Neural cell (in vitro differentiated cells): ENCODE data around the gene EGR4. TPM values are rescaled to one million over a fixed set of nuclear protein-coding genes. Genes with fewer than 3 reads are reported as not detected.

ENCODE experiments used
- H2AFZ ChIP-seq: fragments of 200-600, 300-800 bp; sonication (generic), shearing (Covaris generic); 2 replicates; pipeline ENCODE4 v1.6.0; 2014; ENCODE audit warnings: low read depth, mild to moderate bottlenecking, antibody characterized with exemption, low read length, moderate library complexity
- H3F3A ChIP-seq: fragments of 200-600 bp; shearing (Covaris generic); 2 replicates; pipeline ENCODE4 v1.6.1; 2016; ENCODE audit warnings: mild to moderate bottlenecking, moderate library complexity, mixed read lengths, antibody characterized with exemption, low read length; ENCODE audit not compliant: insufficient read depth, poor library complexity, severe bottlenecking
- H3K27ac ChIP-seq: fragments of 200-600, 300-800 bp; sonication (generic), shearing (Covaris generic); 2 replicates; pipeline ENCODE4 v1.5.1; 2014; ENCODE audit warnings: mild to moderate bottlenecking, low read length, moderate library complexity
- H3K27me3 ChIP-seq: fragments of 300-800, 200-600 bp; sonication (generic), shearing (Covaris generic); 2 replicates; pipeline ENCODE4 v1.6.0; 2014; ENCODE audit warnings: mild to moderate bottlenecking, low read depth, low read length, moderate library complexity; ENCODE audit not compliant: insufficient read depth
- H3K36me3 ChIP-seq: fragments of 300-800, 200-600 bp; sonication (generic), shearing (Covaris generic); 2 replicates; pipeline ENCODE4 v1.5.1; 2014; ENCODE audit warnings: mild to moderate bottlenecking, antibody characterized with exemption, low read length, moderate library complexity; ENCODE audit not compliant: insufficient read depth
- H3K4me2 ChIP-seq: fragments of 300-800, 200-600 bp; sonication (generic), shearing (Covaris generic); 2 replicates; pipeline ENCODE4 v1.6.0; 2014; ENCODE audit warnings: mild to moderate bottlenecking, low read length
- H3K4me3 ChIP-seq: fragments of 300-800, 200-600 bp; sonication (generic), shearing (Covaris generic); 2 replicates; pipeline ENCODE4 v1.5.1; 2014; ENCODE audit warnings: mild to moderate bottlenecking, low read length, moderate library complexity
- H3K79me2 ChIP-seq: fragments of 200-600 bp; shearing (Covaris generic); replicated peaks from 2 replicates; pipeline ENCODE4 v1.6.0; 2014; ENCODE audit warnings: mild to moderate bottlenecking, low read length, moderate library complexity; ENCODE audit not compliant: insufficient read depth
- H3K9ac ChIP-seq: fragments of 300-800, 200-600 bp; sonication (generic), shearing (Covaris generic); 2 replicates; pipeline ENCODE4 v1.6.1; 2016; ENCODE audit warnings: mild to moderate bottlenecking, low read length, mixed read lengths
- H3K9me2 ChIP-seq: fragments of 200-600 bp; shearing (Covaris generic); 2 replicates; pipeline ENCODE4 v1.6.1; 2016; ENCODE audit warnings: mild to moderate bottlenecking, low read length, mixed read lengths; ENCODE audit not compliant: insufficient read depth
- H3K9me3 ChIP-seq: fragments of 200-600, 300-800 bp; sonication (generic), shearing (Covaris generic); 2 replicates; pipeline ENCODE4 v1.6.1; 2016; ENCODE audit warnings: mild to moderate bottlenecking, mixed run types, low read length, moderate library complexity, mixed read lengths
- H4K20me1 ChIP-seq: fragments of 200-600 bp; shearing (Covaris generic); 2 replicates; pipeline ENCODE4 v1.6.1; 2016; ENCODE audit warnings: mild to moderate bottlenecking, mixed run types; ENCODE audit not compliant: insufficient read depth
- EP300 ChIP-seq: fragments of 450-650 bp; conservative IDR thresholded peaks from 2 replicates; pipeline ENCODE4 v1.6.1; 2014; ENCODE audit warnings: antibody characterized with exemption, mild to moderate bottlenecking, moderate library complexity; ENCODE audit not compliant: poor library complexity, severe bottlenecking
- EZH2 ChIP-seq: fragments of 200-600, 300-800 bp; shearing (Covaris generic), sonication (generic); IDR thresholded peaks from 2 replicates; pipeline ENCODE4 v1.6.1; 2014; ENCODE audit warnings: antibody characterized with exemption, low read length, borderline replicate concordance, mild to moderate bottlenecking; ENCODE audit not compliant: insufficient read depth, poor library complexity, severe bottlenecking
- MXI1 ChIP-seq: fragments of 450-650 bp; conservative IDR thresholded peaks from 2 replicates; pipeline ENCODE4 v1.6.1; 2014; ENCODE audit warnings: antibody characterized with exemption, mild to moderate bottlenecking; ENCODE audit not compliant: poor library complexity, severe bottlenecking
- POLR2AphosphoS5 ChIP-seq: IDR thresholded peaks from 2 replicates; pipeline ENCODE4 v1.6.1; 2012
- RAD21 ChIP-seq: fragments of 450-650 bp; conservative IDR thresholded peaks from 2 replicates; pipeline ENCODE4 v1.6.1; 2014; ENCODE audit warnings: antibody characterized with exemption, mild to moderate bottlenecking, moderate library complexity
- SMC3 ChIP-seq: fragments of 450-650 bp; conservative IDR thresholded peaks from 2 replicates; pipeline ENCODE4 v1.6.1; 2014; ENCODE audit warnings: antibody characterized with exemption, mild to moderate bottlenecking, moderate library complexity; ENCODE audit not compliant: poor library complexity
- TAF1 ChIP-seq: IDR thresholded peaks from 2 replicates; pipeline ENCODE4 v1.6.1; 2012; ENCODE audit warnings: low read depth
- polyA plus RNA-seq: library from polyadenylated mRNA; depleted of rRNA; stranded (reverse); fragments of >200 nt; gene quantifications from 2 replicates; pipeline ENCODE4 v1.2.3, GENCODE V29; 2014
- TF ChIP-seq, protein P1 (sequence below): IDR thresholded peaks from 2 replicates; pipeline ENCODE4 v1.6.1; 2012; ENCODE audit warnings: borderline replicate concordance
- TF ChIP-seq, protein P2 (sequence below): fragments of 450-650 bp; IDR thresholded peaks from 2 replicates; pipeline ENCODE4 v1.5.1; 2014; ENCODE audit warnings: antibody characterized with exemption, mild to moderate bottlenecking, moderate library complexity; ENCODE audit not compliant: poor library complexity, severe bottlenecking

Gene EGR4
- polyA plus RNA-seq, 1 donor from 2014 or later = not detected

DNA sequence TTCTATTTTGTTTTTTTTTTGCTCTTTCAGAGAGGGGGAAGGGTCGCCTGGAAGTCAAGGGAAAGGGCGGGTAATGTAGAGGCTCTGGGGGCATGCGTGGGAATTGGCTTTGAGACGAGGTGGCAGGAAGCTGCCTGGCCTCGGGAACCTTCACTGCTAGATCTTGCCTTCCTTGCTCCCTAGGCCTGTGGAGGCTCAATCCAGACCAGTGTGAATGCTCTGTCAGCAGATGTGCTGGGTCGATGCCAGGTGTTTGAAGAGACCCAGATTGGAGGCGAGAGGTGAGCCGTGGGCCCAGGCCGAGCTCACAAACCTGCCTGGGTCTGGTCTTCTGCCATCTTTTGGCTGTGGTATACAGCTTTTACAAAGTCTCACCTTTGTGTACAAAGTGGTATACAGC is 43.7 kb downstream of the EGR4 start:
- TF ChIP-seq RAD21 (no peak), EZH2 (no peak), EP300 (no peak), SMC3 (no peak), MXI1 (no peak), TAF1 (no peak), POLR2AphosphoS5 (no peak)
- TF ChIP-seq, protein P1, sequence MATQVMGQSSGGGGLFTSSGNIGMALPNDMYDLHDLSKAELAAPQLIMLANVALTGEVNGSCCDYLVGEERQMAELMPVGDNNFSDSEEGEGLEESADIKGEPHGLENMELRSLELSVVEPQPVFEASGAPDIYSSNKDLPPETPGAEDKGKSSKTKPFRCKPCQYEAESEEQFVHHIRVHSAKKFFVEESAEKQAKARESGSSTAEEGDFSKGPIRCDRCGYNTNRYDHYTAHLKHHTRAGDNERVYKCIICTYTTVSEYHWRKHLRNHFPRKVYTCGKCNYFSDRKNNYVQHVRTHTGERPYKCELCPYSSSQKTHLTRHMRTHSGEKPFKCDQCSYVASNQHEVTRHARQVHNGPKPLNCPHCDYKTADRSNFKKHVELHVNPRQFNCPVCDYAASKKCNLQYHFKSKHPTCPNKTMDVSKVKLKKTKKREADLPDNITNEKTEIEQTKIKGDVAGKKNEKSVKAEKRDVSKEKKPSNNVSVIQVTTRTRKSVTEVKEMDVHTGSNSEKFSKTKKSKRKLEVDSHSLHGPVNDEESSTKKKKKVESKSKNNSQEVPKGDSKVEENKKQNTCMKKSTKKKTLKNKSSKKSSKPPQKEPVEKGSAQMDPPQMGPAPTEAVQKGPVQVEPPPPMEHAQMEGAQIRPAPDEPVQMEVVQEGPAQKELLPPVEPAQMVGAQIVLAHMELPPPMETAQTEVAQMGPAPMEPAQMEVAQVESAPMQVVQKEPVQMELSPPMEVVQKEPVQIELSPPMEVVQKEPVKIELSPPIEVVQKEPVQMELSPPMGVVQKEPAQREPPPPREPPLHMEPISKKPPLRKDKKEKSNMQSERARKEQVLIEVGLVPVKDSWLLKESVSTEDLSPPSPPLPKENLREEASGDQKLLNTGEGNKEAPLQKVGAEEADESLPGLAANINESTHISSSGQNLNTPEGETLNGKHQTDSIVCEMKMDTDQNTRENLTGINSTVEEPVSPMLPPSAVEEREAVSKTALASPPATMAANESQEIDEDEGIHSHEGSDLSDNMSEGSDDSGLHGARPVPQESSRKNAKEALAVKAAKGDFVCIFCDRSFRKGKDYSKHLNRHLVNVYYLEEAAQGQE = no peak
- TF ChIP-seq, protein P2, sequence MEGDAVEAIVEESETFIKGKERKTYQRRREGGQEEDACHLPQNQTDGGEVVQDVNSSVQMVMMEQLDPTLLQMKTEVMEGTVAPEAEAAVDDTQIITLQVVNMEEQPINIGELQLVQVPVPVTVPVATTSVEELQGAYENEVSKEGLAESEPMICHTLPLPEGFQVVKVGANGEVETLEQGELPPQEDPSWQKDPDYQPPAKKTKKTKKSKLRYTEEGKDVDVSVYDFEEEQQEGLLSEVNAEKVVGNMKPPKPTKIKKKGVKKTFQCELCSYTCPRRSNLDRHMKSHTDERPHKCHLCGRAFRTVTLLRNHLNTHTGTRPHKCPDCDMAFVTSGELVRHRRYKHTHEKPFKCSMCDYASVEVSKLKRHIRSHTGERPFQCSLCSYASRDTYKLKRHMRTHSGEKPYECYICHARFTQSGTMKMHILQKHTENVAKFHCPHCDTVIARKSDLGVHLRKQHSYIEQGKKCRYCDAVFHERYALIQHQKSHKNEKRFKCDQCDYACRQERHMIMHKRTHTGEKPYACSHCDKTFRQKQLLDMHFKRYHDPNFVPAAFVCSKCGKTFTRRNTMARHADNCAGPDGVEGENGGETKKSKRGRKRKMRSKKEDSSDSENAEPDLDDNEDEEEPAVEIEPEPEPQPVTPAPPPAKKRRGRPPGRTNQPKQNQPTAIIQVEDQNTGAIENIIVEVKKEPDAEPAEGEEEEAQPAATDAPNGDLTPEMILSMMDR = no peak

DNA sequence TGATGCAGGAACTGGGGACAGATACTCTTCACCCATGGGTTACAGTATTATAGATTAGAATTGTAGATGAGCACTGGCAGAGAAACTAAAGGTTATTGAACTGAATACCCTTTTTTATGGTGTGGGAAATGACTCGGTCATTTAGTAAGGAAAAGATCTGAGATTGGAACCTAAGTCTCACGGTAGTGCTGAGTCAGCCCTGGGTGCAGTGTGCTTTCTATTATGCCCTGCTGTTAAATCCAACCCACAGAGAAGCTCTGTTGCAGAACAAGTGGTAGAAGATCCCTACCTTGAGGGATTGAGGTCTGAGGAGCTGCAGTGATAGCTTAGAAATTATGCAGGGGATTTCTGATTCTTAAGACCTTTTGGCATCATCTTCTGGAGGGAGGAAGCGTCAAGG is 46.5 kb downstream of the EGR4 start:
- Histone ChIP-seq H3F3A (no peaks in the 10 kb centered on the region), H3K79me2 (no peaks in the 10 kb centered on the region), H3K9me2 (no peaks in the 10 kb centered on the region), H4K20me1 (no peaks in the 10 kb centered on the region), H2AFZ (no peak overlapping the region), H3K9ac (no peak overlapping the region), H3K4me3 (no peak overlapping the region), H3K27me3 (no peaks in the 10 kb centered on the region), H3K4me2 (no peak overlapping the region), H3K36me3 (no peaks in the 10 kb centered on the region), H3K9me3 (no peaks in the 10 kb centered on the region), H3K27ac (no peak overlapping the region)
- no peak for TF ChIP-seq MXI1
- no peak for TF ChIP-seq TAF1
- no peak for TF ChIP-seq RAD21
- no peak for TF ChIP-seq EZH2
- TF ChIP-seq, protein P1 = no peak
- no peak for TF ChIP-seq EP300
- no peak for TF ChIP-seq SMC3
- TF ChIP-seq POLR2AphosphoS5 = no peak
- TF ChIP-seq, protein P2 = no peak

More for the DNA sequence above, 43.7 kb downstream of the EGR4 start:
- Histone ChIP-seq H3K36me3 (peaks cover 5% of the 10 kb centered on the region), H3K79me2 (no peaks in the 10 kb centered on the region), H4K20me1 (no peaks in the 10 kb centered on the region), H3K9ac (no peak overlapping the region), H3K4me2 (no peak overlapping the region), H3K27ac (no peak overlapping the region), H2AFZ (no peak overlapping the region), H3K9me2 (no peaks in the 10 kb centered on the region), H3K9me3 (no peaks in the 10 kb centered on the region), H3K27me3 (no peaks in the 10 kb centered on the region), H3K4me3 (no peak overlapping the region), H3F3A (no peaks in the 10 kb centered on the region)
